Mucosa of rectum (tissue), 2 donors: ENCODE measurements around the gene PWWP2B.

Experiments used
- H3K27ac ChIP-seq, 2 donors: one replicate each; pipeline ENCODE4 v1.7.0; 2013; ENCODE audit warnings: inconsistent platforms in 2 of 2, low read depth in 2 of 2, low read length in 2 of 2
- H3K27me3 ChIP-seq, 2 donors: one replicate each; pipeline ENCODE4 v1.7.0; 2013; ENCODE audit warnings: low read length in 2 of 2; ENCODE audit not compliant: control insufficient read depth in 2 of 2, insufficient read depth in 2 of 2
- H3K36me3 ChIP-seq, 2 donors: one replicate each; pipeline ENCODE4 v1.7.0; 2013; ENCODE audit warnings: low read length in 2 of 2; ENCODE audit not compliant: control insufficient read depth in 2 of 2, insufficient read depth in 2 of 2
- H3K4me1 ChIP-seq, 2 donors: one replicate each; pipeline ENCODE4 v1.7.0; 2013; ENCODE audit warnings: low read length in 2 of 2, mild to moderate bottlenecking in 1 of 2; ENCODE audit not compliant: control insufficient read depth in 2 of 2, insufficient read depth in 2 of 2
- H3K4me3 ChIP-seq, 2 donors: one replicate each; pipeline ENCODE4 v1.7.0; 2013; ENCODE audit warnings: low read length in 2 of 2
- H3K9ac ChIP-seq, 2 donors: one replicate each; pipeline ENCODE4 v1.7.0; 2013; ENCODE audit warnings: low read length in 2 of 2, low read depth in 1 of 2, mild to moderate bottlenecking in 1 of 2
- H3K9me3 ChIP-seq, 2 donors: one replicate each; pipeline ENCODE4 v1.7.0; 2013; ENCODE audit warnings: low read length in 2 of 2; ENCODE audit not compliant: control insufficient read depth in 2 of 2
- donor health status: healthy.
- donor health status: Normal muscosa, but diverticular disease.

PWWP2B gene

DNA sequence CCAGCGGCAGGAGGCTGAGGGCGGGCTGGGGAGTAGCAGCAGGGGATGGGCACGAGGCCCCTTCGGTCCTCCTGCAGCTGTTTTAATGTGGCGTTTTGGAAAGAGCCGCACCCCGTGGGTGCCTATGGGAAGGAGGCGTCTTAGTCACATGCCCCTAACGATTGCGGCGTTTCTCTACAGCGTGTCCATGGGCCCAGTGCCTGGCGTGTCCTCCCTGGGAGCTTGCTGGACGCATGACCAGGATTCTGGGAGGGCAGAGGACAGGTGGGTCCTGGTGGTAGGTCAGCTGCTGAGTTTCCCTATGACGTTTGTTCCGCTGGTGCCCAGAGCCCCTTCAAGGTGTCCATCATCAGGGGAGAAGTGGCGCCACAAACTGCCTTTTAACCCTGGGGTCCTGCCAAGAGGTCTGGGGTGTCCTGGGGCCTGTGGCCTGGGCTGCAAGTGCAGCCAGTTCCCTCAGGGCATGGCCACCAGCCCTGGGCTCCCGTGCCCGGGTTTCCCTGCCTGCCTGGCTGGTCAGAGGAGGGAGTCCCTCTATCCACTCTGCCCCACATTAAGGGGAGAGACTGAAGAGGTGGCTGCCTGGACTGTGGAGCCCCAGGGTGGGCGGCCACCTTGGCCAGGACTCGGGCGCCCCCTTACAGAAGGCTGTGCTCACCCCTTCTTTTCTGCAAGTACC lies 48.7 kb downstream of the PWWP2B start:
- Histone ChIP-seq H3K4me3 (no peak overlapping the region), H3K4me1 (peaks cover 27 to 29% of the 10 kb centered on the region in 2 donors), H3K36me3 (no peaks in the 10 kb centered on the region), H3K27me3 (no peaks in the 10 kb centered on the region), H3K9me3 (no peaks in the 10 kb centered on the region), H3K9ac (no peak overlapping the region), H3K27ac (no peak overlapping the region)

DNA sequence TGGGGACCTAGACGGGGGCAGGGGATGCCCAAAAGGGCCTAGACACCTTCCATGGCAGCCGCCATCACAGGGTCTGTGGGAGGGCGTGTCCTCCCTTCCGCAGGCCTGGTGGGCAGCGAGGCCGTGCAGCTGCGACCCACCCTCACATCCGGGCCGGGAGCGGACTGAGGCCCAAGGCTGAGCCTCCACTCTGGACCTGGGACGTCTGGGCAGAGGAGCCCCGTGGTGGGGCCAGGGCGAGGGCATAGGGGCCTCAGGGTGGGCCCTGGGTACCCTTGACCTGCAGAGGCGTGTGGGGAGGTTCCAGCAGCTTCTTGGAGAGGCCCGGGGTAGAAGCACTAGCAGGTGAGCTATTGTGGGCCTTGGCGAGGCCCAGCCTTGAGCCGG lies 49.2 kb downstream of the PWWP2B start:
- peaks cover 29 to 32% of the 10 kb centered on the region in 2 donors for H3K4me1 ChIP-seq
- no peaks in the 10 kb centered on the region for H3K27me3 ChIP-seq
- no peak overlapping the region for H3K4me3 ChIP-seq
- peak overlapping the region; percentile 41 to 88 for H3K9ac ChIP-seq
- H3K9me3 ChIP-seq, result no peaks in the 10 kb centered on the region
- H3K27ac ChIP-seq, result peak overlapping the region; percentile 98 to 99
- no peaks in the 10 kb centered on the region for H3K36me3 ChIP-seq

DNA sequence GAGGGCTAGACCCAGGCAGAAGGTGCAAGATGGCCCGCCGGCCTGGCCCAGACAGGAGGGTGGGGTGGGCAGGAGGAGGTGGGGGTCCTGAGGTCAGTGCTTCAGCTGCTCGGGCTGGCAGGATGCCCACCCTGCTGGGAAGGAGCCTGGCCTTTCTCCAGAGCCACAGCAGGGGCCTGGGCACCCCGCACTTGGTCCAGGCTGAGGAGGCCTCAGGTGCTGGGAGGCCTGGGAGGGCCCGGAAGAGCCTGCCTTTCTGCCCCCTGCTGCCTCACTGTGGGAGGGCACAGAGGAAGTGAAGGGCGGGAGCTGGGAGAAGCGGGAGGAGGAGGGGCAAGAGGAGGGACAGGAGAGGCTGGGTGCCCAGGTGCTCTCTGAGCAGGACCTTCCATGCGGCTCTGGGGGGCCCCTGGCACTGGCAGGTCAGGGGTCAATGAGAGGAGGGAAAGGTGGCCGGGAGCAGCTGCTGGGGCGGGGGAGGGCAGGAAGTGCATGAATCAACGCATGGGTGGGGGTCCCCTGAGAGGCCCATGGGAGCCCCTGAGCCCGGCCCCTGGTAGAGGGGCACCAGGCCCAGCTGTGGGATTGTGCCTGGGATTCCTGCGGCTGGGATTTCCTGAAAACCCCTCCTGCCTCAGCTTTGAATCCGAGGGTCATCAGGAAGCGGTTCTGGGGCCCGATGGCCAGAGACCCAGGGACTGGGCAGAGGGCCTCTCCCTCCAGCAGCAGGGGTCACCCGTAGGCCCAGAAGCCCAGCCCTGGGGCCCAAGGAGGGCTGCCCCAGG lies 49.9 kb downstream of the PWWP2B start:
- Histone ChIP-seq H3K9ac (peak overlapping the region; percentile 72 to 88), H3K4me3 (peak overlapping the region; percentile 44 to 59)

DNA sequence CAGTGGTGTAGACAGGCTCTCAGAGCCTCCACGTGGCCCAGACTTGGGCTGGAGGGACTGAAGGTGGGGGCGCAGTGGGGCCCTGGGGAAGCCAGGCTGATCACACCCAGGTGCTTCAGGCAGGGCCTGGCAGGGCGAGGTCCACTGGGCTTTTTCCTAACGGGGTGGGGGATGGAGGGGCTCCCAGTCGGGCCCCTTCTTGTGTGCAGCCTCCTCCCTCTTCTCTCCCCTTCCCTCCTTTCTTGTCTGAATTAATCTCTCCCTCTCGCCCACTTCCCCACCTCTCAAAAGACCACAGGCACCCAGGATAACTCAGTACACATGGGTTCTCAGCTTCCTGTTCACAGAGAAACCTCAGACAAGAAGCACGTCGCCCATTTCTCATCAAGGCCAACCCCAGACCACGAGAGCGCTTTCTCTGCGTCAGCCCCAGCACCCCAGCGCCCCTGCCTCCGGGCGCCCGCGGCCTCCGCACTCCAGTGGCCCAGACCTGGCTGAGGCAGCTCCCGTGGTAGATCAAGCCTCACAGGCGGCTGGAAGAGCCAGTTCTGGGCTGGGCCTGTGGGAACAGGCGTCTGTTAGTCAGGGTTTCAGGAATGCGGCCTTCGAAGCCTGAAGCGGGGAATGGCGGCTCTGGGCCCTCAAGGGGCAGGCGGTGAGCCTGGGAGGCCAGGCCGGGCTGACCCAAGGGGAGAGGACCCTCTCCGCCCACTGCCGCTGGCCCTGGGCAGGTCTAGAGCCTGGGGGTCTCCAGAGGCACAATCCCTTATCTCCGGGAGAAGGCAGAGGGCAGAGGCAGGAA lies 50.6 kb downstream of the PWWP2B start:
- H3K9me3 ChIP-seq, result no peaks in the 10 kb centered on the region

More for the DNA sequence above, 49.9 kb downstream of the PWWP2B start:
- Histone ChIP-seq H3K27ac (peak overlapping the region; percentile 98 to 99), H3K4me1 (peaks cover 35 to 39% of the 10 kb centered on the region in 2 donors), H3K9me3 (no peaks in the 10 kb centered on the region), H3K36me3 (no peaks in the 10 kb centered on the region), H3K27me3 (no peaks in the 10 kb centered on the region)

DNA sequence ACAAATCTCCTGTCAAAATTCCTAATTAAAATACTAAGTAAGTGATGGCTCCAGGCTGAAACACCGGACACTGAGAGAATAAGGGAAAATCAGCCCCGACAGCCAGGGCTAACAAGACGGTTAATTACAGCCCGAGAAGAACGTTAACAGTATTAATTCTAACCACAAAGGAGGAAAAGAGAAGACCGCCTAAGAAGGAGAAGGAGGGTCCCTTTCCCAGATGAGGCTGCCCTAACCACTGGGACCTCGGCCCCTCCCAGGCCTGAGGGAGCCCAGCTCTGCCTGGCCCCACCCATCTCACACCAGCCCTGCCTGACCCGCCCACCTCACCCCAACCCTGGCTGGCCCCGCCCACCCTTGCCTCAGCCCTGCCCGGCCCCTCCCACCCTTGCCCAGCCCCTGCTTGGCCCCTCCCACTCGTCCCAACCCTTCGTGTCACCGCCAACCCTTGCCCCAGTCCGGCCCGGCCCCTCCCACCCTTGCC lies 51.3 kb downstream of the PWWP2B start:
- no peaks in the 10 kb centered on the region for H3K9me3 ChIP-seq
- peak overlapping the region; percentile 98 to 99 for H3K27ac ChIP-seq
- no peaks in the 10 kb centered on the region for H3K36me3 ChIP-seq
- peak overlapping the region; percentile 72 to 88 for H3K9ac ChIP-seq
- H3K27me3 ChIP-seq, result no peaks in the 10 kb centered on the region
- H3K4me1 ChIP-seq, result peaks cover 48 to 52% of the 10 kb centered on the region in 2 donors
- H3K4me3 ChIP-seq, result peak overlapping the region; percentile 31 to 33

More for the DNA sequence above, 50.6 kb downstream of the PWWP2B start:
- Histone ChIP-seq H3K27ac (peak overlapping the region; percentile 98 to 99), H3K27me3 (no peaks in the 10 kb centered on the region), H3K36me3 (no peaks in the 10 kb centered on the region), H3K4me1 (peaks cover 43 to 47% of the 10 kb centered on the region in 2 donors), H3K4me3 (peak overlapping the region; percentile 31 to 44), H3K9ac (peak overlapping the region; percentile 72 to 88)

DNA sequence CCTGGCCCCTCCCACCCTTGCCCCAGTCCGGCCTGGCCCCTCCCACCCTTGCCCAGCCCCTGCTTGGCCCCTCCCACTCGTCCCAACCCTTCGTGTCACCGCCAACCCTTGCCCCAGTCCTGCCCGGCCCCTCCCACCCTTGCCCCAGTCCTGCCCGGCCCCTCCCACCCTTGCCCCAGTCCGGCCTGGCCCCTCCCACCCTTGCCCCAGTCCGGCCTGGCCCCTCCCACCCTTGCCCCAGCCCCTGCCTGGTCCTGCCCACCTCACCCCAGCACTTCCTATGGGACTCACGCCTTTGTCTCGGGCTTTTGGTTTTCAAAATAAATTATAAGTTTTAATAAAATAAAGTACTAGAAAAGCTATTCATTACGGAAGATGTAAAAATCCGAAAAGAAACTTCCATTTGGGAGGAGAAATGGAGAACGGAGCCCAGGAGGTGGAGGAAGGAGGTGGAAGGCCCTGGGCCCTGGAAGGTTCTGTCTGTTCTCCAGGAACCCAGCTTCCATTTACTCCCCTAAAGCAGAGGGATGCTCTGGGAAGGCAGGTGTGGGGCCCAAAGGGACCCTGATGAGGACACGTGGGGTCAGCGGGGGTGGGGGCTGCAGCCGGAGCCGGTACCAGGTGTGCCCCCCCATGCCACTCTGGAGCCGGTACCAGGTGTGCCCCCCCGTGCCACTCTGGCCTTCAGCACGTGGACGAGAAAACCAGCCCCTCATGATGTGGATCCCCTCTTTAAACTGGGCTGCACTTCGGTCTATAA lies 52.2 kb downstream of the PWWP2B start:
- peak overlapping the region; percentile 85 to 89 for H3K27ac ChIP-seq
- no peaks in the 10 kb centered on the region for H3K27me3 ChIP-seq
- H3K4me3 ChIP-seq, result peak overlapping the region in 1 of 2 donors; percentile 41
- H3K4me1 ChIP-seq, result peaks cover 57 to 60% of the 10 kb centered on the region in 2 donors
- H3K9me3 ChIP-seq, result no peaks in the 10 kb centered on the region
- H3K36me3 ChIP-seq, result no peaks in the 10 kb centered on the region
- peak overlapping the region in 1 of 2 donors; percentile 65 for H3K9ac ChIP-seq

DNA sequence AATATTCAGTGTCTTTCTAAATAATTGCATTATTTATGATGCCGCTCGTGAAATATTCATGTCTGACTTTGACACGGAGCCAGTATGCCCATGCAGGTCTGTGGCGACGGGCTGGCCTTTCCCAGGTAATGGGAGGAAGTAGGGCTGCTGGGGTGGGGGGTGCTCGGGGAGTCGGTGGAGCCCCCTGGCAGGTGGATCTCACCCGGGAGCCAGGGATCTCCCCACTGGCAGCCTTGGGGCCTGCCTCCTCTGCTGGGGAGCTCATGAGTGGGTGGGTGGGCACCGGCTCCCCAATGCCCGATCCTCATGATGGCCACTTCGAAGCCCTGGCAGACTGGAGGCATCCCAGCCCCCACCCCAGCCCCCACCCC lies 52.8 kb downstream of the PWWP2B start:
- H3K4me3 ChIP-seq, result no peak overlapping the region
- H3K9me3 ChIP-seq, result no peaks in the 10 kb centered on the region
- H3K27ac ChIP-seq, result peak overlapping the region; percentile 85 to 89
- no peaks in the 10 kb centered on the region for H3K36me3 ChIP-seq
- peak overlapping the region in 1 of 2 donors; percentile 65 for H3K9ac ChIP-seq
- peaks cover 63 to 65% of the 10 kb centered on the region in 2 donors for H3K4me1 ChIP-seq
- no peaks in the 10 kb centered on the region for H3K27me3 ChIP-seq

DNA sequence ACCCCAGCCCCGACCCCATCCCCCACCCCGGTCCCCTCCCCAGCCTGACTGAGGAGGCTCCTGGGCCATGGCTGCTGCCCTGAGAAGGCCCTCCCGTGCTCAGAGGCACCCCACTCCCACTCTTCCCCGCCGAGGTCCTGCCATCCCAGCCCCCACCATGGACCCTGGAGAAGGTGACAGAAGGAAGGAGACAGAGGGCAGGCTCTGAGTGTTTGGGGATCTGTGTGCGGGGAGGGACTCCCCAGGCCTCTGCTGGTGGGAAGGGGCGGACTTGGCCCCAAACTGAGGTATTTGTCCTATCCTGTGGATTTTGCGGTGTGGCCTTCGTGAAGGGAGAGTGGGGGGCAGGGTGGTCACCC lies 53.4 kb downstream of the PWWP2B start:
- Histone ChIP-seq H3K36me3 (no peaks in the 10 kb centered on the region), H3K27me3 (no peaks in the 10 kb centered on the region), H3K27ac (no peak overlapping the region), H3K9ac (no peak overlapping the region), H3K4me3 (no peak overlapping the region), H3K4me1 (peaks cover 69 to 70% of the 10 kb centered on the region in 2 donors), H3K9me3 (no peaks in the 10 kb centered on the region)

DNA sequence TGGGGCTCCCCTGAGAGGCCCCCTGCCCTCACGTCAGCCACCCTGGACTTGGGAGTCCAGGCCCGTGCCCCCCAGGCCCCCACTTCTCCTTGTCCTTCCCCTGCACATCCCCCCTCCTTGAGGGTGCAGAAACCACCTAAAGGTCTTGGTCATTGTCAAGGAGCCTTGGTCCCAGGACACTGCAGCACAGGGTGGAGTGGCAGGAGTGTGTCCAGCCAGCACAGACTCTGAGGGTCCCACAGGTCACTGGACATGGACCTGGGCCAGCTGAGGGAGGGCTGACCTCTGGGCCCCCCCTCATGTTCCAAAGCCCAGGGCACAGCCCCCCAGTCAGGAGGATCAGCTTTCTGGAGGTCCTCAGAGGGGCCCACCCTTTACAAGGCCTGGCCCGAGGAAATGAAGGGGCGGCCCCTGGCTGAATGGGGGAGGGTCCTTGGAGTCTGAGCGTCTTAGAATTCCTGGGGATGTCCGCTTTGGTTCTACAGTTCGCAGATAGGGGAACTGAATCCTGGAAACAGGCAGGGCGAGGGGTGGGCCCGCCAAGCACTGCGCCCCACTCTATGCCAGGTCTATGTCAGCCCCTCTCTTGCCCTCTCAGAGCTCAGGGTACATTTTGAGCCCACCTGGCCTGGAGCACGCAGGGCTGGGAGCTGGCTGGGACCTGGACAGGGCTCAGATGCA lies 54.0 kb downstream of the PWWP2B start:
- H3K9me3 ChIP-seq, result no peaks in the 10 kb centered on the region
- no peak overlapping the region for H3K4me3 ChIP-seq
- H3K4me1 ChIP-seq, result peaks cover 74 to 75% of the 10 kb centered on the region in 2 donors
- no peaks in the 10 kb centered on the region for H3K36me3 ChIP-seq
- peak overlapping the region; percentile 31 to 32 for H3K27ac ChIP-seq
- peak overlapping the region in 1 of 2 donors; percentile 30 for H3K9ac ChIP-seq
- H3K27me3 ChIP-seq, result no peaks in the 10 kb centered on the region
